ENCODE results near the gene MAP3K14.

- TF ChIP-seq REST (IDR thresholded peaks at IDR 0.05) (no peak), TAF1 (conservative IDR thresholded peaks at IDR 0.05) (no peak), JUND (IDR thresholded peaks at IDR 0.05) (no peak), ZBTB33 (IDR thresholded peaks at IDR 0.05) (no peak), RXRA (IDR thresholded peaks at IDR 0.05) (no peak), SP1 (IDR thresholded peaks at IDR 0.05) (no peak)
- TF ChIP-seq, protein P1, sequence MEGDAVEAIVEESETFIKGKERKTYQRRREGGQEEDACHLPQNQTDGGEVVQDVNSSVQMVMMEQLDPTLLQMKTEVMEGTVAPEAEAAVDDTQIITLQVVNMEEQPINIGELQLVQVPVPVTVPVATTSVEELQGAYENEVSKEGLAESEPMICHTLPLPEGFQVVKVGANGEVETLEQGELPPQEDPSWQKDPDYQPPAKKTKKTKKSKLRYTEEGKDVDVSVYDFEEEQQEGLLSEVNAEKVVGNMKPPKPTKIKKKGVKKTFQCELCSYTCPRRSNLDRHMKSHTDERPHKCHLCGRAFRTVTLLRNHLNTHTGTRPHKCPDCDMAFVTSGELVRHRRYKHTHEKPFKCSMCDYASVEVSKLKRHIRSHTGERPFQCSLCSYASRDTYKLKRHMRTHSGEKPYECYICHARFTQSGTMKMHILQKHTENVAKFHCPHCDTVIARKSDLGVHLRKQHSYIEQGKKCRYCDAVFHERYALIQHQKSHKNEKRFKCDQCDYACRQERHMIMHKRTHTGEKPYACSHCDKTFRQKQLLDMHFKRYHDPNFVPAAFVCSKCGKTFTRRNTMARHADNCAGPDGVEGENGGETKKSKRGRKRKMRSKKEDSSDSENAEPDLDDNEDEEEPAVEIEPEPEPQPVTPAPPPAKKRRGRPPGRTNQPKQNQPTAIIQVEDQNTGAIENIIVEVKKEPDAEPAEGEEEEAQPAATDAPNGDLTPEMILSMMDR (IDR thresholded peaks at IDR 0.05; ENCODE audit: low read depth, low read length, missing input control): no peak
- TF ChIP-seq, protein P2, sequence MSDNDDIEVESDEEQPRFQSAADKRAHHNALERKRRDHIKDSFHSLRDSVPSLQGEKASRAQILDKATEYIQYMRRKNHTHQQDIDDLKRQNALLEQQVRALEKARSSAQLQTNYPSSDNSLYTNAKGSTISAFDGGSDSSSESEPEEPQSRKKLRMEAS (IDR thresholded peaks at IDR 0.05): no peak
These were observed 46.7 kb upstream of the MAP3K14 start for GRCh38 chr17:45363498-45363897.

All from liver (tissue), 3 donors.